ENCODE measurements around the gene SHISA9.

SHISA9 gene

DNA sequence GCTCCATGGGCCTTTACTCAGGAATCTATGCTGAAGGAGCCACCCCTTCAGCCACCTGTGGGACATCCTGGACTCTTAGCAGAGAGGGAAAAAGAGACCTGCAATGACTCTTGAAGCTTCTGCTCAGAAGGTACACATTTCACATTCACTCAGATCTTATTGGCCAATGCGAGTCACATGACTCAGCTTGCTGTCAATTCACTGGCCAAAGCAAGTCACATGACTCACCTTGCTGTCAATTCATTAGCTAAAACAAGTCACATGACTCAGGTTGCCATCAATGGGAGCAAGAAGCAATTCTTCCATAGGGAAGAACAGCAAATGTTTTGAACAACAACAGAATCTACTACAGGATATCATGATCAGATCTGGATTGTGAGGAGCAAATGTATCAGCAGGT lies 233.4 kb downstream of the SHISA9 start:
- no peak for DNase-seq

DNA sequence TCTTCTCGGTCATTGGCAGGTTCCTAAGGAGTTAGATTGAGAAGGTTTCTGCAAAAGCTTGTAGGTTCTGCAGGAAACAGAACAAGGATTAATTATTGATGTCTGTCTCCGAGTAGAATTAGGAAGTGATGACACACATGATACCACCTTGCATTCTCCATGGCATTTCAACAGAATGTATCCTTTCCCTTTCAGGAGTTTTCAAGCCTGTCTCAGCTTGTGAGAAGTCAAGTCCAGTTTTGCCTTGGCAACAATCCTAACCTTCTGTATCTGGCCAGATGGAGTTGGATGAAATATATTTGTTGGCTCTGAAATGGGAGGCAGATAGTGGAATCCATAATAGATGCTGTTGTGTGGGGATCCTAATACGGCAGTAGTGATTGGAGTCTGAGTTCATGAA lies 235.5 kb downstream of the SHISA9 start:
- no peak for DNase-seq

- DNase-seq = no peak
Observed at GRCh38 chr16:13138528-13138927, 237.1 kb downstream of the SHISA9 start.

DNA sequence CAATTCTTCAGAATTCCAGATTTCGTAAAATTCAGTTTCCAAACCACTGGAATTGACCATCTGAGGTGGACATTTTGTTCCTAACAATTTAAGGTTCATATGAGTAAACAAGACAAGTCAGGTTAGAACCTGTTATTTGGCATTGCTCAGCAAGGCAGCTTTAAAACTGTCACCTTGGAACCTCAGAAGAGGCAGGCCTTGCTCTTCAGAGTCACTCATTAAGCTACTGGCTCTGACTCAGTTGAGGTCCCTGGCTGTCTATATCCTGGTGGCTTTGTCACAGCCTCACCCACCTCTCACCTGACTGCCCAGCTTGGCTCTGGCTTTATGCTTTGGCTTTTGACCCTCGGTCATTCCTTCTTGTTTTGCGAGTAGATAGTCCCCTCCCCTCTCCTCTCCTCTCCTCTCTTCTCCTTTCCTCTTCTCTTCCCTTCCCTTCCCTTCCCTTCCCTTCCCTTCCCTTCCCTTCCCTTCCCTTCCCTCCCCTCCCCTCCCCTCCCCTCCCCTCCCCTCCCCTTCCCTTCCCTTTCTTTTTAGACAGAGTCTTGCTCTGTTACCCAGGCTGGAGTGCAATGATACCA lies 238.4 kb downstream of the SHISA9 start:
- DNase-seq = no peak

DNA sequence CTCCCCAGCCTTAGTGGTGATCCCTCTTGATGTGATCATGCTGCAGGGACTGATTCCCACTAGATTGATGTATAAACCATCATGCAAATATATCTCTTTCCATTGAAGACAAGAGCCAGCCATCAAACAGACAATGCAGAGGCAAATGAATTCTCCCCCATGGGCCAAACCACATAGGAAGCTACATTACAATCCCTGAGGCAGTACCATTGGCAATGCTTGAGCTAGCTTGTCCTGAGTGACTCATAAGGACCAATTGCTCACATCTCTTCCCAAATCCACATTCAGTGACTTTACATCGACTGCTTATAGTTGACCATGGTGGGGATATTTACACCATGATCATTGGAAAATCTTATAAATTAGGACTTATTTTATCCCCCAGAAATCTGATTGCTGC lies 242.2 kb downstream of the SHISA9 start:
- no peak for DNase-seq

DNA sequence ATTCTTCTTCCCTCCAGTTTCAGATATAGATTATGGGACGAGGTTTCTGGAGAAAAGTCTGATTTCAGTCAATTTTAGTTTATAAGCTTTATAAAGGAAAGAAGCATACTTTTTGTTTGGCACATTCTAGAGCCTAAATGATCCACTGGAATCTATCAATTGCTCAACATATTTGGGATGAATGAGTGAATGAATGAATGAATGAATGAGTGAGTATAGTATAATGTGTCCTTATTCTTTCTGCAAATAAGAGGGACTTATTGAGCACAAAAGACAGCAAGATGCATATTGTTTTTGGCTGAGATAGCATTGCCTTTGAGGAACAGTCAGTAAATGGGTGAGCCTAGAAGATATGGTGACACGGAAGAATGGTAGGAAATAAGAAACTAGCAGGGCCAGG lies 245.4 kb downstream of the SHISA9 start:
- DNase-seq = no peak

DNA sequence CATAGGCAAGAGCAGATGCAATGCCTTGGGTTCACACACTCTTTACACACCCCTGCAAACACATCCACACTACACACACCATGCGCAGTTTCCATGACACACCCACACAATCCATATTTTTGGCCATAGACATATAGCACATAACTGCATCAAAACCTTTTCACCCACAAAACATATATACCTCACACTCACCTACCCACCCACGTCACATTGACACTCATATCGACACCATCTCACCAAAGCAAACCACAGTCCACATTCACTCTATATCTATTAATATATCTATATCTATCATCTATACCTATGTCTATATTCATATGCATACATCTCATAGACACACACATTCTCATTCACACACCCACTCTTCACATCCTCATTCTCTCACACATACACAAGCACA lies 246.9 kb downstream of the SHISA9 start:
- DNase-seq = no peak

DNA sequence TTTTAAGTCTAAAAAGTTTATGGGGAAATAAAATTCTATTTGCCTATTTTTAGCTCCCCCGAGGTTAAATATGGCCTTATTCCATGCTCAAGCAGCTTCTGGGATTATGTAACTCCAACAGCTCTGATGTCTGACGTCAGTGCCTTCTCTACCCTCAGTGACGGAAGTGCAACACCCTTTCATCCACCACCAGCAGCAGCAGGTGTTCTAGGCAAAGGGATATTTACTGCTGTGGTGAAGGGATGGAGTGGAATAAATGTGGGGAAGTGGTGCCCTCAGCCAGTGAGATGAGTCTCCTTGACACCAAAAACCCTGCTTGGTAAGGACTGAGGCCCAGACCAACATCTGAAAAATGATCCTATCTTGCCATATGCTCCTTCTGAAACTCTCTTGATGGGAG lies 247.4 kb downstream of the SHISA9 start:
- no peak for DNase-seq

DNA sequence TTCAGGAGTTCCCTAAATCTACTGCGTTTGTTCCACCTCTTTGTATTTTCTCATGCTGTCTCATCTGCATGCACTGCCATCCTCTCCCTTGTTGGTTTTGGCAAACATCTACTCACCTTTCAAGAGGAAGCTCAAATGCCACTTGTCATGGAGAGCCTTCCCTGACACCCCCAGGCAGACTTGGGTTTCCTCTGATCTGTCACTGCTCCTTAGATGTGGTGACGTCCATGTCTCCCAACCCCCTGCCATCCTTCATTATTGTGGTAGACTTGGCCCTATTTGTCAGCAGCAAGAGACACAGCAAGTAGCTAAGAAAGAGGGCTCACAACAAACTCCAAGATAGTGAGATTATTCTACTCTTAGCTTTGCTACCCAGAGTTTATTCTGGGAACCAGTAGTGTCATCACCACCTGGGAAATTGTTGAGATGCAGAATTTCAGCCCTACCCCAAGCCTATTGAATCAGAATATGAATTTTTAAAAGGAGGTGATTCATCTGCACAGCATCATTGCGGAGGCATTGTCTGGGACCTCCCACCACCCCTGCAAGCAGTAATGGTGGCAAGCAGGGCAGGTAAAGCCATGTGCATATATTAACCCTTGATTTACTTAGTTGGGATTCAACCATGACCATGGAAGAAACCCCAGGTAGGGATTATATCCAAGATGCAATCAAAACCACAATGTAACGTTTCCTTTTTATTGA lies 248.9 kb downstream of the SHISA9 start:
- no peak for DNase-seq

GRCh38 chr16:13153696-13154095 lies 252.3 kb downstream of the SHISA9 start:
- DNase-seq = no peak

GRCh38 chr16:13154799-13155198 lies 253.4 kb downstream of the SHISA9 start:
- no peak for DNase-seq

GRCh38 chr16:13155377-13155776 lies 254.0 kb downstream of the SHISA9 start:
- DNase-seq = no peak

DNA sequence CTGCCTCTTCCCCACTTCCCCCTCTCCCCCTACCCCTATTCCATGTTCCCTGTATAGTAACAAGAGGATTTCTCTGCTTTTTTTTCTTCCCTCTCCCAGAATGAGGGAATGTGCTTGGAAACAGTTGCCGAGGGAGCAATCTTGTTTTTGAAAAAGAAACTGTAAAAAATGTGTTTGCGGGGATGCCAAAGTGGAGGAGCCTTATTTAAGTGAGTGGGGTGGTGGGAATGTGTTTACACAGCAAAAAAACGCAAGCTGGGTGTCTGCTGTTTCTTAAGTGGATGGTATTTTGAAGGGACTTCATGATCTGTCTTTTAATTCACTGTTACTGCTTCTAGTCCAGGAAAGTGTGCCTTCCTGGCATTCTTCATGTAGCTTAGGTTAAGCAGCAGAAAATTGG lies 254.4 kb downstream of the SHISA9 start:
- DNase-seq = no peak

DNA sequence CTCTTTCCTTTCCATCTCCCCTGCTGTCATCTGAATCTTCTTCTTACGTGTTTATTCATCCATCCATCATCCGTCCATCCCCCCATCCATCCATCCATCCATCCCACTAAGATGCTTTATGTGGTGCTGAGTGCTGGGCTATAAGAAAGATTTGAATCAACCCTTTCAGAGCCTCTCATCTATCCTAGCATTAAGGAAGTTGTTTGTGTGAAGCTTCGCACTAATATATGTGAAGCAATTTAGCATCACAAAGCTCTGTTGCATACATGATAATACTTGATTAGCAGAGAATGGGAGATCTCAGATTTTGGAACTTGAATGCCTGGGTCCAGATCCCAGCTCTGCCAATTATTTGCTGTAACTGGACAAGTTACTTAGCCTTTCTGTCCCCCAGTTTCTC lies 255.7 kb downstream of the SHISA9 start:
- no peak for DNase-seq

GRCh38 chr16:13158427-13158826 lies 257.0 kb downstream of the SHISA9 start:
- no peak for DNase-seq

DNA sequence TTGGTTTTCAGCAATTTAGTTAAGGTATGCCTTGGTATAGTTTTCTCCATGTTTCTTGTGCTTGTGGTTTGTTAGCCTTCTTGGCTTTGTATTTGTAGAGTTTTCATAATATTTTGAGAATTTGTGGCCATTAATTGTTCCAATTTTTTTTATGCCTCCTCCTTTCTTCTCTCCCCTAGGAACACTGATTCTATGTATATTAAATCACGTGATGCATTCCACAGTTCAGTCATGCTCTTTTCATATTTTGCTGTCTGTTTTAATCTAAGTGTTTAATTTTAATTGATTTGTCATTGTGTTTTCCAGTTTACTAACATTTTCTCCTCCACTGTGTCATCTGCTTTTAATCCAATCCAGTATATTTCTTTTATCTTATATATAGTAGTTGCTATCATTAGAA lies 263.6 kb downstream of the SHISA9 start:
- no peak for DNase-seq

DNA sequence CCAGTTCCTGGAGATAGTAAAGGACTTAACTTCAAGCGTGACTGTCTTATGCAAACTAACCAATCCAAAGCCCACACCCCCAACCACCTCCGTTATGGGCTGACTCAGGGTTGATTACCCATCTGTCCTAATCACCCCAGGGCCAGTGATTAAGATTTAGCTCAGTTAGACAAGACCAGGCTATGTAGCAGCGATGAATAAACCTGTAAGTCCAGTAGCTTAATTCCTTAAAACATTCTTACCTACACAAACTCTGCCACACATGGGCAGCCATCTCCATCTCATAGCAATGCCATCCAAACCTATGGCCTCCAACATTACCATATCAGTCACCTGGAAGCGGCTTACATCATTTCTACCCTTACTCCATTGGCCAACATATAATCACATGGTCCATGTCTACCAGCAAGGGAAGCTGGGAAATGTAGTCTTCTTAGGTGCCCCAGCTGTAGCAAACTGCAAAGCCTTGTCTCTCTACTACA lies 266.7 kb downstream of the SHISA9 start:
- no peak for DNase-seq

DNA sequence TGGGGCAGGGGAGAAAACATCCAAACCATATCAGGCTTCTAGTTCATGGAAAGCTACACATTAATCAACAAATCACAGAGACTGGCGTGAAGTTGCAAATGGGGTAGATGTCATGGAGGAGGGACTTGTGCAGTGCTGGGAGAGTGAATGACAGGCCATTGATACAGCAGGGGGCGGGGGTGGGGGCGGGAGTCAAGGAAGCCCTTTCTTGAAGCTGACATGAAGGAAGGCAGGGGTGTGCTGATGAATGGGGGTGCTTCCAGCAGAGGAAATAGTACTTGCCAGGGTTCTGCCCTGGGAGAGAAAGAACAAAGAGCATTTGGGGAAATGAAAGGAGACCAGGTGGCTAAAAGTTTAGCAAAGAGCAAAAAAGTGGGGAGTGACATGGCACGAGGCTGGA lies 269.9 kb downstream of the SHISA9 start:
- DNase-seq = no peak

DNA sequence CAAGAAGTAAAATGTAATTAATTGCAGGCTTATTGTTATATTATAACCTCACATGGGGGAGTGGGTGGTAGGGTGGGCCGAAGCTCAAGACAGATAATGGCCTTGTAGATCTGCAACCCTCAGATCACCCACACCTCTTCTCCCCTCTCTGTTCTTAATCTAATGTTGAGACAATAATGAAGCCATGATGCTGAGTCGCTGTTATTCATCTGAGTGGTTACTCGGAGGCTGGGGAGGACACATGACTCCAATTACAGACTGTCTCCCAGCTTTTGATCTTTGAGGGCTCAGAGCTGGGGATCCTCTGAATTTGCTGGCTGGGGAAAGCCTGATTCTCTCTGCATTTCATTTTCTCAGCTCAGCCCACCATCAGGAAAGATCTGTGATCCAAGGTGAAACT lies 275.3 kb downstream of the SHISA9 start:
- no peak for DNase-seq

DNA sequence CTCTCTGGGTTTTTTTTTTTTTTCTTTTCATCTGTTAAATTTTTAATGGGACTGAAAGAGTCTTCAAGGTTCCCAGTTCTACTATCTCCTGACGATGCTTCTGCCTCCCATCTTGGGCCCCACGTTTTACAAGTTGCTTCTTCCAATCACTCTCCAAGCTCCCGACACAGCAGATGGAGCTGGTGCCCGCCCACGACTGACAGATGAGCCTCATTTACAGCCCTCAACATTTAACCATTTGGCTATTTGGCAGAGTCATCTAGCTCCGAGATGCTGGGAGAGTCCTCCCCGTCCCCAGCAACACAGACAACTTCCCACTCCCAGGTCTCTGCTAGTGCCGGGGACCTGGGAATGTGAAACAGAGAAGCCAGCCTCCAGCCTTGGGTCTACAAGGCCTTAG lies 276.9 kb downstream of the SHISA9 start:
- no peak for DNase-seq

GRCh38 chr16:13181432-13181831 lies 280.0 kb downstream of the SHISA9 start:
- DNase-seq = no peak

GRCh38 chr16:13186813-13187212 lies 285.4 kb downstream of the SHISA9 start:
- DNase-seq = no peak

- DNase-seq = no peak
Observed at GRCh38 chr16:13189250-13189649, 287.9 kb downstream of the SHISA9 start.

DNA sequence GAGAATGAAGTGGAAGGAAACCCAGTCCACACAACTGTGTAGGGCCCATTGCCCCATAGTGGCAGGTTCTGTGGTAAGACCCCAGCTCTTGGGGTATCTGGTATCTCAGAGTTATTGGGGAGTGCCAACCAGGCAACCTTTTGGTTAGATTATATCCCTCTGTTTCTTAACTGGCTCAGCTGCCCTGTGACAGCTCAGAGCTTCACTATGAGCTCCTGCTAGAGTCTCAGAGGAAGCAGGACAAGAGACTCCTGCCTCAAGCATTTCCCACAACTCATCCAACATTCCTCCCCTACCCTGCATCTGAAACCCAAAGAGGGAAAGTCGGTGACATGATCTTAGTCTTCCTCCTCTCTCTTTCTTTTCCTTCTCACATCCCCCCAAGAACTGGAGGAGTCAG lies 292.3 kb downstream of the SHISA9 start:
- no peak for DNase-seq

- DNase-seq = no peak
Observed at GRCh38 chr16:13194766-13195165, 293.4 kb downstream of the SHISA9 start.

All from NCI-H1694 treated with DMSO at 0.1 percent for 48 hours (cell line).